Measurements from ENCODE around the gene RGPD4.
"Not testable (repeated sequence)": the region's sequence is repeated elsewhere in the genome, so short reads cannot be mapped to it uniquely, and the experiment has no call there.

RGPD4 gene

DNA sequence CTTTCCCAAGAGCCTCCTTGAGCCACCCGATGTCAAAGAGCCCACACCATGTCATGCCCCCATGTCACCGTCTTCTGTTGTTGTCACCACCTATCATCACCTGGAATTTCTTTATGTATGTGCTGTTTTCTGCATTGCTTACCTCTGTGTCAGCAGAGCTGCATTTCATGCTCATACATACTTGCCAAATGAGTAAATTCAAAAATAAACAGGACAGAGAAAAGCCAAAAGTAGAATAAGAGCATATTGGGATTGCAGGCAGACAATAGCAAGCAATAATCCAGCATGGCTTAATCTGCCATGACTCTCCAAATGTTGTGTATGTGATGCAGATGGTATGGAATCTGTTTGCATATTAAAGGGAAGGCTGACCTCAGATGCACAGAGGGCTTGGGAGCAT is 15.3 kb upstream of the RGPD4 start:
- Histone ChIP-seq H2AFZ (ENCODE audit: low read length, unreplicated experiment) (no peak overlapping the region), H3K27ac (ENCODE audit: low read depth, low read length) (no peak overlapping the region), H3K79me2 (ENCODE audit: control insufficient read depth, insufficient read depth, low read length, unreplicated experiment) (no peaks in the 10 kb centered on the region), H3K4me1 (ENCODE audit: control insufficient read depth, insufficient read depth, low read length, unreplicated experiment) (no peaks in the 10 kb centered on the region), H3K27me3 (ENCODE audit: insufficient read depth, low read length) (no peaks in the 10 kb centered on the region), H3K36me3 (ENCODE audit: insufficient read depth, low read length) (no peaks in the 10 kb centered on the region), H3K4me3 (ENCODE audit: low read depth, low read length) (no peak overlapping the region)

DNA sequence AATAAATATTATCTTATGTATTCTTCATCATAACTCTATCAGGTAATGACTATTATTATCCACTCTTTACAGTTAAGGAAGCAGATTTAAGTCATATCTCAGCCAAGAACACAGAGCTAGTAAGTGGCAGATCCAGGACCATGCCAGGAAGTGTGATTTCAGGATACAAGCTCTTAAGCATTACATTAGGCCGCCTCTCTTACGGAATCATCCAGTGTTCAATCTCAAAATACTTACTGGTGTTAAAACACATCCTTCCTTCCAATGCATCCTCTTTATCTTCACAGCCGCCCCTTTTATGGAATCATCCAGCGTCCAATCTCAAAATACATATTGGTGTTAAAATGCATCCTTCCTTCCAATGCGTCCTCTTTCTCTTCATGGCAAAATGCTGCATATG is 14.7 kb upstream of the RGPD4 start:
- Histone ChIP-seq H2AFZ (ENCODE audit: low read length, unreplicated experiment) (no peak overlapping the region), H3K4me1 (ENCODE audit: control insufficient read depth, insufficient read depth, low read length, unreplicated experiment) (no peaks in the 10 kb centered on the region), H3K79me2 (ENCODE audit: control insufficient read depth, insufficient read depth, low read length, unreplicated experiment) (no peaks in the 10 kb centered on the region), H3K27me3 (ENCODE audit: insufficient read depth, low read length) (no peaks in the 10 kb centered on the region), H3K36me3 (ENCODE audit: insufficient read depth, low read length) (no peaks in the 10 kb centered on the region), H3K4me3 (ENCODE audit: low read depth, low read length) (no peak overlapping the region), H3K27ac (ENCODE audit: low read depth, low read length) (no peak overlapping the region)

GRCh38 chr2:107817378-107817777 is 9.3 kb upstream of the RGPD4 start:
- Histone ChIP-seq H2AFZ (ENCODE audit: low read length, unreplicated experiment) (no peak overlapping the region), H3K36me3 (ENCODE audit: insufficient read depth, low read length) (no peaks in the 10 kb centered on the region), H3K27me3 (ENCODE audit: insufficient read depth, low read length) (no peaks in the 10 kb centered on the region), H3K4me1 (ENCODE audit: control insufficient read depth, insufficient read depth, low read length, unreplicated experiment) (no peaks in the 10 kb centered on the region), H3K4me3 (ENCODE audit: low read depth, low read length) (no peak overlapping the region), H3K27ac (ENCODE audit: low read depth, low read length) (no peak overlapping the region), H3K79me2 (ENCODE audit: control insufficient read depth, insufficient read depth, low read length, unreplicated experiment) (no peaks in the 10 kb centered on the region)

DNA sequence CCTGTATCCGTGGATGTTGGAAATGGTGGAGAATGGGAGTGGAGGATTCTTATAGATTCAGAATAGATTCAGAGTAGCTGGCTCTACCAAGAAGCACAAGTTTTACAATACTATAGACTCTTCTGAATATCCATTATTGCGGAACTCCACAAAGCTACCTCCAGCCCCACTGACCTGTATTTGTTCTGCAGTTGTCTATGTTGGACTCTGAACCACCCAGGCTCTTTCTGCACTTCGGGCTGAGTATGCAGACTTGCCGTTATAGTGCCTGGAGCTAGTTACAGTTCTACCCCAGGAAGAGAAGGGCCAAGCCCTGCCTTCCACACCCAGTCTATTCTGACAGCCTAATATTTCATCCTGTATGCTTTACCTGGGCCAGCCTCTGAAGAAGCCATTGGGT is 4.4 kb upstream of the RGPD4 start:
- Histone ChIP-seq H3K36me3 (ENCODE audit: insufficient read depth, low read length) (no peaks in the 10 kb centered on the region), H3K27ac (ENCODE audit: low read depth, low read length) (no peak overlapping the region), H3K27me3 (ENCODE audit: insufficient read depth, low read length) (no peaks in the 10 kb centered on the region), H3K4me3 (ENCODE audit: low read depth, low read length) (no peak overlapping the region), H3K4me1 (ENCODE audit: control insufficient read depth, insufficient read depth, low read length, unreplicated experiment) (no peaks in the 10 kb centered on the region), H2AFZ (ENCODE audit: low read length, unreplicated experiment) (no peak overlapping the region), H3K79me2 (ENCODE audit: control insufficient read depth, insufficient read depth, low read length, unreplicated experiment) (no peaks in the 10 kb centered on the region)

DNA sequence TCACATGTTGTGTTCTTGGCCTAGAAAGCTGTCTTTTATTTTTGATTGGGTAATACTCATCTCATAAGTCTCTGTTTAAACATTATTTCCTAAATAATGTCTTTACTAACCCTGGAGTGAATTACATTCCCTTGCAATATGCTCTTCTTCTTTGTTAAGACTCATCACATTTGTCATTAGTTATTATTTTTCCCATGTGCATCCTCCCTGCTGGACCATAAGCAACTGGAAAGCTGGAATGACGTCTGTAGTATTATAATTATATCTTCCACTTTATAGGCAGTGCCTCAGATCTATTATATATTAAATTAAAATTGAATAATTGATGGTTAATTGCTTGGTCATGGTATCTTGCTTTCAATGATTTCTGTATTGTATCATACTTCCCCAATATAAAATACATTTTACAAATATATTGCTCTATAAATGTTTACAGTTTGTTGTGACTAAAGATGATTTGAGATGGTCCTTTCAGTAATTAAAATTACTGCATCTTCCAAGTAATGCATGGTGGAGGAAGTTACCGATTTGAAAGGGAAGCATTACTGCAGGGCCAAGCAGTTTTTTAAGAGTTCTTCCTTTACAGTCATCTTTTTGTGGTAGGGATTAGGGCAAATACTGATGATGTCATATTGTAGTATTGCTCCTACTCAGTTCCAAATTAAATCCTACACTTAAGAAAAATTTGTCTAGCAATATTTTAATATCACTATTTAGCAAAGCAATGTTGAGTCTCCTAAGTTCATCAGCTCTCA is 2.1 kb upstream of the RGPD4 start:
- H3K27ac ChIP-seq (ENCODE audit: low read depth, low read length), result no peak overlapping the region
- no peaks in the 10 kb centered on the region for H3K4me1 ChIP-seq (ENCODE audit: control insufficient read depth, insufficient read depth, low read length, unreplicated experiment)
- H3K4me3 ChIP-seq (ENCODE audit: low read depth, low read length), result no peak overlapping the region
- no peak overlapping the region for H2AFZ ChIP-seq (ENCODE audit: low read length, unreplicated experiment)
- H3K27me3 ChIP-seq (ENCODE audit: insufficient read depth, low read length), result no peaks in the 10 kb centered on the region
- H3K36me3 ChIP-seq (ENCODE audit: insufficient read depth, low read length), result no peaks in the 10 kb centered on the region
- no peaks in the 10 kb centered on the region for H3K79me2 ChIP-seq (ENCODE audit: control insufficient read depth, insufficient read depth, low read length, unreplicated experiment)

DNA sequence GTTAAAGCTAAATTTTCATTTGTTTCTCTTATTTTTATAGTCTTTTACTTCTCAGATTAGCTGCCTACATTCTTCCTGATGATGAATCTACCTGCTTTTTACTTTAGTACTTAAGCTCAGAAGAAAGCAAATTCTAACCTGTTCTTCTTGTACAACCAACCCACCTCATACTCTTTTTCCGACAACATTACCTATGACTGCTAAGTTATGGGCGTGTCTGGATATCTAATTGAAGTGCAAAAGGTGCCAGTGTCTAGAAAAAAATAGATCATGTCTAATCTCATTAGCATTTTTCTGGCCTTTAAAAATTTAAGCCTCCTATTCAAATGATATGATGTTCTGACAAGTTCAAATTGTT is 1.5 kb upstream of the RGPD4 start:
- no peaks in the 10 kb centered on the region for H3K4me1 ChIP-seq (ENCODE audit: control insufficient read depth, insufficient read depth, low read length, unreplicated experiment)
- H3K27me3 ChIP-seq (ENCODE audit: insufficient read depth, low read length), result no peaks in the 10 kb centered on the region
- no peak overlapping the region for H3K27ac ChIP-seq (ENCODE audit: low read depth, low read length)
- no peaks in the 10 kb centered on the region for H3K36me3 ChIP-seq (ENCODE audit: insufficient read depth, low read length)
- no peak overlapping the region for H2AFZ ChIP-seq (ENCODE audit: low read length, unreplicated experiment)
- H3K79me2 ChIP-seq (ENCODE audit: control insufficient read depth, insufficient read depth, low read length, unreplicated experiment), result no peaks in the 10 kb centered on the region
- H3K4me3 ChIP-seq (ENCODE audit: low read depth, low read length), result no peak overlapping the region

GRCh38 chr2:107829514-107829913 is 2.8 kb downstream of the RGPD4 start:
- H3K27ac ChIP-seq (ENCODE audit: low read depth, low read length); H3K79me2 ChIP-seq (ENCODE audit: control insufficient read depth, insufficient read depth, low read length, unreplicated experiment); H3K4me1 ChIP-seq (ENCODE audit: control insufficient read depth, insufficient read depth, low read length, unreplicated experiment); H3K27me3 ChIP-seq (ENCODE audit: insufficient read depth, low read length); H3K4me3 ChIP-seq (ENCODE audit: low read depth, low read length); H3K36me3 ChIP-seq (ENCODE audit: insufficient read depth, low read length); H2AFZ ChIP-seq (ENCODE audit: low read length, unreplicated experiment): not testable (repeated sequence)

- H3K27ac ChIP-seq (ENCODE audit: low read depth, low read length); H3K27me3 ChIP-seq (ENCODE audit: insufficient read depth, low read length); H3K36me3 ChIP-seq (ENCODE audit: insufficient read depth, low read length); H3K4me3 ChIP-seq (ENCODE audit: low read depth, low read length); H3K4me1 ChIP-seq (ENCODE audit: control insufficient read depth, insufficient read depth, low read length, unreplicated experiment); H3K79me2 ChIP-seq (ENCODE audit: control insufficient read depth, insufficient read depth, low read length, unreplicated experiment); H2AFZ ChIP-seq (ENCODE audit: low read length, unreplicated experiment): not testable (repeated sequence)
Observed at GRCh38 chr2:107833152-107833551, 6.5 kb downstream of the RGPD4 start.

GRCh38 chr2:107833618-107834017 is 6.9 kb downstream of the RGPD4 start:
- not testable (repeated sequence) for H3K36me3 ChIP-seq (ENCODE audit: insufficient read depth, low read length); H3K79me2 ChIP-seq (ENCODE audit: control insufficient read depth, insufficient read depth, low read length, unreplicated experiment); H3K27me3 ChIP-seq (ENCODE audit: insufficient read depth, low read length)

GRCh38 chr2:107916121-107916520 is 89.4 kb downstream of the RGPD4 start:
- not testable (repeated sequence) for H3K27me3 ChIP-seq (ENCODE audit: insufficient read depth, low read length); H3K36me3 ChIP-seq (ENCODE audit: insufficient read depth, low read length); H2AFZ ChIP-seq (ENCODE audit: low read length, unreplicated experiment); H3K27ac ChIP-seq (ENCODE audit: low read depth, low read length); H3K79me2 ChIP-seq (ENCODE audit: control insufficient read depth, insufficient read depth, low read length, unreplicated experiment); H3K4me3 ChIP-seq (ENCODE audit: low read depth, low read length); H3K4me1 ChIP-seq (ENCODE audit: control insufficient read depth, insufficient read depth, low read length, unreplicated experiment)

More at GRCh38 chr2:107833618-107834017, 6.9 kb downstream of the RGPD4 start:
- not testable (repeated sequence) for H3K4me3 ChIP-seq (ENCODE audit: low read depth, low read length); H2AFZ ChIP-seq (ENCODE audit: low read length, unreplicated experiment); H3K27ac ChIP-seq (ENCODE audit: low read depth, low read length); H3K4me1 ChIP-seq (ENCODE audit: control insufficient read depth, insufficient read depth, low read length, unreplicated experiment)

- not testable (repeated sequence) for H3K27ac ChIP-seq (ENCODE audit: low read depth, low read length); H2AFZ ChIP-seq (ENCODE audit: low read length, unreplicated experiment); H3K27me3 ChIP-seq (ENCODE audit: insufficient read depth, low read length); H3K4me1 ChIP-seq (ENCODE audit: control insufficient read depth, insufficient read depth, low read length, unreplicated experiment); H3K4me3 ChIP-seq (ENCODE audit: low read depth, low read length); H3K36me3 ChIP-seq (ENCODE audit: insufficient read depth, low read length); H3K79me2 ChIP-seq (ENCODE audit: control insufficient read depth, insufficient read depth, low read length, unreplicated experiment)
Observed at GRCh38 chr2:107916696-107917370, 90.1 kb downstream of the RGPD4 start.

All from ACC112 (cell line).